Measurements from ENCODE around the gene CDS1.
"Not testable (repeated sequence)": the region's sequence is repeated elsewhere in the genome, so short reads cannot be mapped to it uniquely, and the experiment has no call there.

CDS1 gene

DNA sequence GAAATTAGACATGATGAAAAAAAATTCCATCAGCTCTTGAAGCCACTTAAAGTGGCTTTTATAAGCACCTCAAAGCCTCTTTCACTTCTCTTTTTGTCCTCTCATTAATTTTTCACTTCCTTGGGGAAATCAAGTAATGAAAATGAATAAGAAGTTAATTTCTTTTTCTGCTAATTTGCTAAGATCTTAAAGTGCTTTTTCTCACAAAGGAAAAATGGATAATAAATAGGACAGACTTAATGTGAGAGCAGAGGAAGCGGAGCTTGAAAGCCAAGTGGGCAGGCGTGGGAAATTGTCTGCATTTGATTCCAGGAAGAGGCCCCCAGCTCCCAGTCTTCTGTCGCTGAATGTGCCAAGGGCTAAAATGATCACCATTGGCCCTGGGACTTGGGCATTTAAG lies 28.6 kb downstream of the CDS1 start:
- DNase-seq (ENCODE audit: low read depth in 1 of 2, low spot score in 1 of 2), result no peak

GRCh38 chr4:84614891-84615290 lies 32.0 kb downstream of the CDS1 start:
- DNase-seq (ENCODE audit: low read depth in 1 of 2, low spot score in 1 of 2), result no peak

- no peak for DNase-seq (ENCODE audit: low read depth in 1 of 2, low spot score in 1 of 2)
These were observed 32.4 kb downstream of the CDS1 start for GRCh38 chr4:84615355-84615754.

DNA sequence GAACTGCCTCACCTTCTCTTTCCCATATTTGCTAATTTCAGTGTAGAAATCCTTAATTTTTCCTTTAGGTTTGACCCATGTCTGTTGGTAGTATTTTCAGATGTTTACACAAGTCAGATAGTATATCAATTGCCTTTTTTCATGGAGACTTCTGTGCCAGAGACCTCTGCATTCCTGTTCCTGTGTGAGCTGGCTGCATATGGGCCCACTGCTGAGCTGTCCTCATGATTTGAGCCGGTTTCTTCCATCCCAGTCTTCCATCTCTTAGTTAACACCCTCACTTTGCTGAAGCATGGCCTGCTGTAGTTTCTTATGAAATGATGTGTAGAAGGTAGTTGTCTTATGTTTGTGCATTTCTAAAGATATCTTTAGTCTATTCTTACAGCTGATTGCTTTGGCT lies 40.0 kb downstream of the CDS1 start:
- no peak for DNase-seq (ENCODE audit: low read depth in 1 of 2, low spot score in 1 of 2)

- no peak for DNase-seq (ENCODE audit: low read depth in 1 of 2, low spot score in 1 of 2)
These were observed 40.7 kb downstream of the CDS1 start for GRCh38 chr4:84623661-84624060.

DNA sequence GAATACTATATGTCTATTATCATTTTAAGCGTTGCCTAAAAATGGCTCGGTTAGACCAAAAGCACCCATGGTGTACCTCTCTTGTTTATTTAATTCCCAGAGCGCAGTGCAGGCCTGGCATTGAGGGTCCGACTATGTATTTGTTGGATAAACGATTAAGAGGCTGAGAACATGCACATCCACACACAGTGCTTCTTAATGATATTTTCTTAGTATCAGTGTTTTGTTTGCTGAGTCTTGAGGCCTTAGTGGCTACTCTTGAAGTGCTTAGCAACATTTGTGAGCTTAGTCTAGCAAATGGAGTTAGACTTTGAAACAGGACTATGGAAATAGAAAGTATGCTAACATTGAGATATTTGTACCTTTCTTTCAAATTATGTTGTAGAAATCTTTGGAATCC lies 43.7 kb downstream of the CDS1 start:
- DNase-seq (ENCODE audit: low read depth in 1 of 2, low spot score in 1 of 2), result no peak

DNA sequence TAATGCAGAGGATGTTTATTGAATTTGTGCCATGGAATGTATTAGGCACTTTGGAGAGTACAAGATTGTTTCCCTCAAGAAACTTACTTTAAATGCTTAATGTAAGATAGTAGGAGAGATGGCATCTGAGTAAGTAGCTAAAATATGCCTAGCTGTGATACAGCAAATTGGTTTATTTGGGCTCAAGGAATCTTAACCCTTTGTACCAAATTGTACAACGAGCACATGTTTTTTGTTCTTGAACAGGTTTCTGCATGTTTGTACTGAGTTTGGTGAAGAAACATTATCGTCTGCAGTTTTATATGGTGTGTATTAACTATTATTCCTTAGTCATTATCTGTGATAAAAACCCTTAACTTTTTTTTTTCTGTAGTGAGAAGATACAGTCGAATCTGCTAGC lies 48.6 kb downstream of the CDS1 start:
- no peak for DNase-seq (ENCODE audit: low read depth in 1 of 2, low spot score in 1 of 2)

DNA sequence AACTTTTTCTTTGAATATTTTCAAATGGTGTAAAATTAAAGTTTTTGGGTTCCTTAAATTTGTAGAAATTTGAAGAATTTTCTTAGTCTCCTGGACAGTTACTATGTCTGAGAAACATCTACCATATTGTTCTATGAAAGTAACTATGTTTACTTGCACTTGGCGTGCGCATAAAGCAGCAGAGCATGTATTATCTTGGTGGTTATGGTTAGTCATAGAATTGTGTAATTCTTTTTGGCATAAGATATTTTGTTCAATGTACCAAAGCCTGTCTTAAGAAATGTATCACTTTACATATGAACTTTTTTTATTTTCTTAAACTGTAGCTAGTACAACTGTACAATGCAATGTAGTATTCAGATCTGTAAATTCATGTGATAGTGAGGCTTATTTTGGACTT lies 49.2 kb downstream of the CDS1 start:
- DNase-seq (ENCODE audit: low read depth in 1 of 2, low spot score in 1 of 2), result no peak

GRCh38 chr4:84634961-84635360 lies 52.0 kb downstream of the CDS1 start:
- no peak for DNase-seq (ENCODE audit: low read depth in 1 of 2, low spot score in 1 of 2)

DNA sequence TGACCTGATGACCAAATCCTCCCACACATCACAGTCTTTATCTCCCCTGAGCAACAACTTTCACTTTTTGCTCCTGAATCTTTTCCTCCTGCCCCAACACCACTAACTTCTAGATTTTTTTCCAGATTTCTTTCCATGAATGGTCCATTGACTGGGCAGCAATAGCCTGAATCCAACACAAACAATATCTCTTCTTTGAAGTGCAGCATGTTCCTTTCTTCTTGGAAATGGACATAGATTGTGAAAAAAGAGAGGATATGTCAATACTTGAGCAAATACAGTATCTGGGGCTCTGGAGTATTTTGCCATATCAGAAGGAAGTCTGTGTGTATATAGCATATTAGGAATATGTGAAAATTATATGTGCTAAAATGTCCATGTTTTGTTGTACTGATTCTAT lies 55.2 kb downstream of the CDS1 start:
- DNase-seq (ENCODE audit: low read depth in 1 of 2, low spot score in 1 of 2), result no peak

- no peak for DNase-seq (ENCODE audit: low read depth in 1 of 2, low spot score in 1 of 2)
These were observed 56.2 kb downstream of the CDS1 start for GRCh38 chr4:84639145-84639544.

- DNase-seq (ENCODE audit: low read depth in 1 of 2, low spot score in 1 of 2), result no peak
These were observed 61.2 kb downstream of the CDS1 start for GRCh38 chr4:84644087-84644486.

DNA sequence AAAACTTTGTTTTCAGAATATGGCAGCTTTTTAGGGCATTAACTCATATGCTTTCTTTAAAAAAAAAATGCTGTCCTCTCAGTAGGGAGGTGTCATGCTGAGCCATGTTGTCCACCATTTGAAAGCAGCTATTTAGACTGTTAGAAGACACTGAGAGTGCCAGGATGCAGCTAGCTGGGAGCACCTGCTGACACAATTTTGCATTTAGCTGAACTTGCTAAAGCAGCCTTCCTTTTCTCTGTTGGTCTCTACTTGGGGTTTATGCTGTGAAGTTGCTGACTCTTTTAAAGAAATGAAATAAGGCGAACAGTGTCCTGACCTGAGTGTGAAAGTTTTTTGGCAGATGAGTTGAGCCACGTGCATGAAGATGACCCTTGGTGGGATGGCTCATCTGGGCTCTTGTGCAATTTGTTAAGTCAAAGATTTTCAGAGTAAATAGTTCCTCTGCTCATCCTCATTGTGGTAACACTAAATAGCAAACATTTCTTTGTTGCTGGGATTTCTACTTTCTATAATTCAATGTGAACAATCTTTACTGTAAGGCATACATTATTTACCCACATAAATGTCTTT lies 64.5 kb downstream of the CDS1 start:
- DNase-seq (ENCODE audit: low read depth in 1 of 2, low spot score in 1 of 2), result no peak

- DNase-seq (ENCODE audit: low read depth in 1 of 2, low spot score in 1 of 2), result no peak
These were observed 65.3 kb downstream of the CDS1 start for GRCh38 chr4:84648178-84648577.

- no peak for DNase-seq (ENCODE audit: low read depth in 1 of 2, low spot score in 1 of 2)
These were observed 66.1 kb downstream of the CDS1 start for GRCh38 chr4:84648863-84649647.

- DNase-seq (ENCODE audit: low read depth in 1 of 2, low spot score in 1 of 2), result no peak
These were observed 68.6 kb downstream of the CDS1 start for GRCh38 chr4:84651499-84651898.

DNA sequence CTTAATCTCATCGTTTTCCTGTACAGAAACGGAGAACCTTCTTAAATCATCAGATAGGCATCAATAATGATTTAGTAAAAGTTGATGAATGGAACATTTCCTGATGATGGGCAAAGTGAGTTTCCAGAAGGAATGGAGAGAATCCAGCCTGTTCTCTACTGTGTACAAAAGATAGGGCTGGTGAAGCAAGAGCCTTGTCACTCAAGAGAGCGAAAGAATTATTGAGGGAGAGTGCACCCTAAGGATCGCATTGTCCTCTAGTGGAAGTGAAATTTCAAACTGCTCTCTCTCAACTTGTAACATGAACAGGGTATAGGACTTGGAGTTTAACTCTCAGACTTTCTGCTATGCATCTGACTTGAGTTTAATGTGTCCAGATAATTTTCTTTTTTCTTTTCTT lies 69.6 kb downstream of the CDS1 start:
- DNase-seq (ENCODE audit: low read depth in 1 of 2, low spot score in 1 of 2), result no peak

- DNase-seq (ENCODE audit: low read depth in 1 of 2, low spot score in 1 of 2), result no peak
These were observed 77.7 kb downstream of the CDS1 start for GRCh38 chr4:84660606-84661005.

DNA sequence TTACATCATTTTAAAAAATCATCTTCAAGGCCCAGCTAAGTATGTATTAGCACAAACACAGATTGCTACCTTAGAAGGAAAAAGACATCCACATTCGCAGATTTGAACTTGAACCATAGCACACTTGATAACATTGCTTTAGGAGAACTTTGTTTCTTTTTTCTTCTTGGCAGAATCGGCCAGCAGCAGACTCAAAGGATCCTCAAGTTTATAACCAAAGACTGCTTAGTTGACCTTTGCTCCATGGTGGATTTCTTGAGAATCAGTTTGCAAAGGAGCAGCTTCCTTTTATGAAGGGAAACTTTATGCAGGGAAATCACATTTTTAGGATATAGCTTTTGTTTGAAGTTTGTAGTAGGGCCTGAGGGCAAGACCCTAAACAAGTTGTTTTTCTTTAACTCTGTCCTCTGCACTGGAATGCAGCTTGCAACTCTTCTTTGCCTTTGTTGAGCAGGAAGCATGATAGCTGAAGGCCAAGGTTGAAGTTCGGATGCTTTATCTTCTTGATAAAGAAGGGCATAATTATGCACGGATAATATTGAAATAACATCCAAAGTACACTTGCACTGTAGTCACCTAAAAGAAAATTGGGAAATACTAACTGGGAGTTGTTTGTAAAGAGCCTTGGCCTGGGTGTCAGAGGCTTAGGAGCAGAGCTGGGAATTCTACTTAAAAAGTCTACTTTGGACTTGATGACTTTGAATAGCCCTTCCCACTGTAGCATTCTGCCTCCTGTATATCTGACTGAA lies 78.4 kb downstream of the CDS1 start:
- no peak for DNase-seq (ENCODE audit: low read depth in 1 of 2, low spot score in 1 of 2)

- not testable (repeated sequence) for DNase-seq (ENCODE audit: low read depth in 1 of 2, low spot score in 1 of 2)
These were observed 81.8 kb downstream of the CDS1 start for GRCh38 chr4:84664767-84665166.

DNA sequence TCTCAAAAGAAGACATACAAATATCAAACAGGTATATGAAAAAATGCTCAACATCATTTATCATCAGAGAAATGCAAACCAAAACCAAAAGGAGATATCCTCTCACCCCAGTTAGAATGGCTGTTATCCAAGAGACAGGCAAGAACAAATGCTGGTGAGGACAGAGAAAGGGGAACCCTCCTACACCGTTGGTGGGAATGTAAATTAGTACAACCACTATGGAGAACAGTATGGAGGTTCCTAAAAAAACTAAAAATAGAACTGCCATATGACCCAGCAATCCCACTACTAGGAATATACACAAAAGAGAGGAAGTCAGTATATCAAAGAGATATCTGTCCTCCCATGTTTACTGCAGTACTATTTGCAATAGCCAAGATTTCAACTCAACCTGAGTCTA lies 83.5 kb downstream of the CDS1 start:
- no peak for DNase-seq (ENCODE audit: low read depth in 1 of 2, low spot score in 1 of 2)

DNA sequence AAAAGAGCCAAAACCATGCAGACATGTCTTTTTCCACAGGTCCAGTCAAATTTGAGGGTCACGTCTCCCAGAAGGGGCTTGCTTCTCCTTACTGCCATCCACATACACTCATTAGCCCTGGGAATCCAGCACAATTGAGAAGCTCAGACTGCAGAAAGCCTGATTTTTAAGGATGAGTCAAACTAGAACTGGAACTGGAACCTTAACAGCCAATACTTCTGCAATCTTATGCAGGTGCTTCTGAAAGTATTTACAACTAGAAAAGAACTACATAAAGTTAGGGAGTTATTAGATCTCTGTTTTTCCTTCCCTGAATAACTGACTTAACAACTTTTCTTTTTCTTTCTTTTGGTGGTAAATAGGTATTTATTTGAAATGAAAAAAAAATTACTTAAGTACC lies 86.3 kb downstream of the CDS1 start:
- no peak for DNase-seq (ENCODE audit: low read depth in 1 of 2, low spot score in 1 of 2)
